ENCODE measurements around the gene FEM1A.

DNA sequence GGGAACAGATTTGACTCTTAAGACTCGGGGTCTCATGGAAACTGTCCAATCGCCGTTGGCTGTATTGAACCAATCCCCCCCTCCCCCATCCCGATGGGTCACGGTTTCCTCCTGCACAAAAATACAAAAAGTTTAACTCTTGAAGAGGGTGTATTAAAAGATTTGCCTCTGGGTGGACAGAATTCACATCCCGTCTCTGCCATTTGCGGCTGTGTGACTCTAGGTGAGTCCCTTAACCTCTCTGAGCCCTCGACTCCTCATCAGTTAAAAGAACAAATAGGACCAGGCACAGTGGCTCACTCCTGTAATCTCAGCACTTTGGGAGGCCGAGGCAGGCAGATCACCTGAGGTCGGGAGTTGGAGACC, 31.3 kb upstream of the FEM1A start:
- no peak for TF ChIP-seq CTCF (IDR thresholded peaks at IDR 0.05 in 8 of 11, conservative IDR thresholded peaks at IDR 0.05 in 3 of 11)
- no peak for TF ChIP-seq POLR2A (IDR thresholded peaks at IDR 0.05)
- TF ChIP-seq POLR2AphosphoS5 (IDR thresholded peaks at IDR 0.05): no peak

Data from spleen (tissue), 7 donors.